Activated naive CD8-positive, alpha-beta T cell treated with anti-CD3 and anti-CD28 coated beads, Interleukin-2, amount 50 U/mL, for 24 hours (primary cell): ENCODE measurements around the gene PACSIN2.

Experiments used
- ATAC-seq: fragments of 150-1000 bp; cut with Tn5 transposase; one replicate; pipeline ENCODE4 v1.10.0; 2021
- DNase-seq: peaks from one replicate; pipeline ENCODE4 v3.0.0; 2021
- H3K27ac Mint-ChIP-seq: one replicate; pipeline ENCODE4 v1.8.0; 2021; ENCODE audit warnings: mild to moderate bottlenecking, mixed read lengths
- H3K27me3 Mint-ChIP-seq: one replicate; pipeline ENCODE4 v1.8.0; 2021; ENCODE audit warnings: mixed read lengths
- H3K36me3 Mint-ChIP-seq: one replicate; pipeline ENCODE4 v1.8.0; 2021; ENCODE audit warnings: low read depth, mixed read lengths
- H3K4me1 Mint-ChIP-seq: one replicate; pipeline ENCODE4 v1.8.0; 2021; ENCODE audit warnings: mixed read lengths
- H3K4me3 Mint-ChIP-seq: one replicate; pipeline ENCODE4 v1.8.0; 2021; ENCODE audit warnings: mild to moderate bottlenecking, moderate library complexity, mixed read lengths
- H3K9me3 Mint-ChIP-seq: one replicate; pipeline ENCODE4 v1.8.0; 2021; ENCODE audit warnings: mixed read lengths

PACSIN2 gene

DNA sequence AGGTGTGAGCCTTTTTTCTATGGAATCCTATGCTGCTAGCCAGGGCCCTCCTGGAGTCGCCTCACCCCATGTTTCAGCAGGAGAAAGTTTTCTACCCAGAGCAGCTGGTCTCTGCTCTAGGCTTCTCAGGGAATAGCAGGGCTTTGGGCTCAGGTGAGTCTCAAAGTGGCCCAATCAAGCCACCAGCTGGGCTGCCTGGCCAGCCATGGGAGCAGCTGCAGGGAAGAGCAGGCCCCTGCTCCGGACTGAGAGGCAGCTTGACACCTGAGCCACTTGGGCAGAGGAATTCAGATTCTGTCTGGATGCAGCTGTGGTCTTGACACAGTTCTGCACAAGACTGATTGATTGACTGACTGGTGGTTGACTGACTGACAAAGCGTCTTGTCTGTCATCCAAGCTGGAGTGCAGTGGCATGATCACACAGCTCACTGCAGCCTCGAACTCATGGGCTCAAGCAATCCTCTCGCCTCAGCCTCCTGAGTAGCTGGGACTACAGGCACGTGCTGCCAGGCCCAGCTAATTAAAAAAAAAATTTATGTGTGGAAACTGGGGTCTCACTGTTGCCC is 100.4 kb downstream of the PACSIN2 start:
- no peak for DNase-seq
- H3K9me3 Mint-ChIP-seq: no peaks in the 10 kb centered on the region
- peaks cover 24% of the 10 kb centered on the region for H3K4me1 Mint-ChIP-seq
- no peak overlapping the region for H3K27ac Mint-ChIP-seq
- H3K36me3 Mint-ChIP-seq: no peaks in the 10 kb centered on the region
- ATAC-seq: no peak
- no peak overlapping the region for H3K4me3 Mint-ChIP-seq
- H3K27me3 Mint-ChIP-seq: no peaks in the 10 kb centered on the region

DNA sequence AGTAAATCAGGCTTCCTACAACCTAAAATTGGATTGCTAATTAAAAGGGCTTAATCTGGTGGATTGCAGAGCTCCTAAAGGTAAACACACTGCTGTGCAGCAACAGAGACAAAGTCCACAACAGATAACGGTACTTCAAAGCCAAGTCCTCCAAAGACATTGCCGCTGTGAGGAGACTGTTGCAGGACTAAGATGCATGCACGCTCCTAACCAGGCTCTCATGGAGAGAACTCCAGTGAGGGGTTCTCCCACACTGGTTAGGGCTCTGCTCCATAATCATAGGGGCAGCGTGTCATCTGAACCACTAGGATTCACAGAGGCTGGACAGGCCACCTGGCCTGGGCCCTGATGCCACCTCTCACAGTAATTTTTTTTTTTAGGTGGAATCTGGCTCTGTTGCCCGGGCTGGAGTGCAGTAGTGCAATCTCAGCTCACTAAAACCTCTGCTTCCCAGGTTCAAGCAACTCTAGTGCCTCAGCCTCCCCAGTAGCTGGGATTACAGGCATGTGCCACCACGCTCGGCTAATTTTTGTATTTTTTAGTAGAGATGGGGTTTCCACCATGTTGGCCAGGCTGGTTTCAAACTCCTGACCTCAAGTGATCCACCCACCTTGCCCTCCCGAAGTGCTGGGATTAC is 101.0 kb downstream of the PACSIN2 start:
- no peak overlapping the region for H3K4me3 Mint-ChIP-seq
- no peaks in the 10 kb centered on the region for H3K27me3 Mint-ChIP-seq
- peaks cover 19% of the 10 kb centered on the region for H3K4me1 Mint-ChIP-seq
- no peak overlapping the region for H3K27ac Mint-ChIP-seq
- no peaks in the 10 kb centered on the region for H3K9me3 Mint-ChIP-seq
- peaks cover 1% of the 10 kb centered on the region for H3K36me3 Mint-ChIP-seq
- DNase-seq: no peak
- ATAC-seq: no peak

DNA sequence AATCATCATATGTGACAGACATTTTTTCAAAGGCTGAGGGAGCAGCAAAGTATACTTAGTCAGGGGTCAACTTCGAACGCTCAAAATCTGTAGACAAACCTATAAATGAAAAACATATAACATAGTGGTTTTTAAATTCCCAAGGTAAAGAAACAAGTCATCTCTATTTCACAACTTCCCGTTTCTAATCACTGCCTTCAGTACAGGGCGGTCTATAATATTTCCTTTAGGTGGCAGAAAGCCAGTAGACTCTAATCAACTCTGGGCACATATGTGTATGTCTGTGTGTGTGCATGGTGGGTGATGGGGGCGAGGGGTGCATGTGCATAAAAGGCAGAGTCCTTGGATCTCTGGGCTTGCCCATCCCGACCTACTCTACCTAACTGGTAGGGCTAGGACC is 102.9 kb downstream of the PACSIN2 start:
- Mint-ChIP-seq H3K4me3 (no peak overlapping the region), H3K36me3 (peaks cover 6% of the 10 kb centered on the region), H3K4me1 (peaks cover 10% of the 10 kb centered on the region), H3K27me3 (no peaks in the 10 kb centered on the region), H3K9me3 (no peaks in the 10 kb centered on the region), H3K27ac (no peak overlapping the region)
- DNase-seq: no peak
- no peak for ATAC-seq

DNA sequence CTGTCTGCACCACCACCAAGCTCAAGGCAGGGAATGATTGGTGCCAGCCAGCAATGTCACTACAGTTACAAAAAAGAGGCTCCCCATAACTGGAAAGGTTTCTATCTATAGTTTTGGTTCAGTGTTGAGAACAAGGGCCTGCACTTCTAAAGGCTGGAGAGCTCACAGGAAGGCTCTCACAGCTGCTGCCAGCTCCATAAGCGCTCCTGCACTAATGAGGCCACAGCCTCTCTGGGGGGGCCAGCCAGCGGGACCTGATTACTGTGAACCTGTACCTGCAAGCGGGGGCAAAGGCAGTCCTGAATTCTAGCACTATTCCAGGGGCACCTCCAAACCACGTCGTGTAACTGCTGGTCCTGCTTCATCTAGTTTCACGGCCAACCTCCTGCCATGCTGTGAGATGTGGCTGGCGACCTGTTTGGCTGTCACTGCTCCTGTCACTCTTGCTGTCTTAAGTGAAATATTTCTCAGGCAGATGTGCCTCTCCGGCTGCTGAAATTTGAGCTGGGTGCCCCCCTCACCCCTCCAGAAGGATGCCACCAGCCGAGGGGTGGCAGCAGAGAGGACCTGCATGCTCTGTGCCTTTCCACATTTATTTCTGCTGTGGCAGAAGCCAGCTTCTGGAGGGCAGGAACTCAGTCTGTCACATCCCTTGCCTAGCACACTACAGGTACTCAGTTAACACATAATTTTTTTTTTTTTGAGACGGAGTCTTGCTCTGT is 104.6 kb downstream of the PACSIN2 start:
- H3K9me3 Mint-ChIP-seq: no peaks in the 10 kb centered on the region
- H3K4me3 Mint-ChIP-seq: no peak overlapping the region
- no peak for DNase-seq
- peaks cover 6% of the 10 kb centered on the region for H3K36me3 Mint-ChIP-seq
- H3K4me1 Mint-ChIP-seq: peaks cover 9% of the 10 kb centered on the region
- no peaks in the 10 kb centered on the region for H3K27me3 Mint-ChIP-seq
- ATAC-seq: no peak
- no peak overlapping the region for H3K27ac Mint-ChIP-seq

DNA sequence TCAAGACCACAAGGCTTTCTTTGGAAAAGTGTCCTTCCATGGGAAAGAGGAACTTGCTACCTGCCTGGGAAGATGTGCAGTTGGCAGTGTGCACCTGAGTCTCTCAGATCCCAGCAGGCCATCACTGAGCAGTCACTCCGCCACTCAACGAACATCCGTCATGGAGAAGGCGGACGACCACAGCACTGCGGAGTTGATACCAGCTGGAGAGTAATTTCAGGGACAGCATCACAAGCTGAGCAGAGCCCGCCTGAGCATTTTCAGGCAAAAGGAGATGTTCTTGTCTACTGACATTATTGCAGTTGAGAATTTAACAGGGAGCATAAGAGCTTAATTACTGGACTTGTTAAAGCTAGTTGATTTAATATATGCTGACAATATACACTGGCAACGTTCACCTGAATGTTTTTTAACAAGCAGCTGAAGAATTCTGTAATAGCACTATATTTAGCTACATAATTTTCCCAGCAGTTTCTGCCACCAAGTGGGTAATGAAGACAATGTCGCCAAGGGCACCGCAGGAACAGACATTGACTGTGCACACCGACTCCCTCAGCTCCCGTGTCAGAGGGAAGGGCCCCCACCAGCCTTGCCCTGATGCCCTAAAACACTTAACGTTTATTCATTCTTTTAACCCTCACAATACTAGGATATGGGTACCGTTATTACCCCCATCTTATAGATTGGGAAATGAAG is 105.4 kb downstream of the PACSIN2 start:
- H3K36me3 Mint-ChIP-seq: peaks cover 6% of the 10 kb centered on the region
- H3K27me3 Mint-ChIP-seq: no peaks in the 10 kb centered on the region
- DNase-seq (no peak), ATAC-seq (no peak)
- no peak overlapping the region for H3K4me3 Mint-ChIP-seq
- H3K9me3 Mint-ChIP-seq: no peaks in the 10 kb centered on the region
- H3K4me1 Mint-ChIP-seq: peaks cover 9% of the 10 kb centered on the region
- no peak overlapping the region for H3K27ac Mint-ChIP-seq

DNA sequence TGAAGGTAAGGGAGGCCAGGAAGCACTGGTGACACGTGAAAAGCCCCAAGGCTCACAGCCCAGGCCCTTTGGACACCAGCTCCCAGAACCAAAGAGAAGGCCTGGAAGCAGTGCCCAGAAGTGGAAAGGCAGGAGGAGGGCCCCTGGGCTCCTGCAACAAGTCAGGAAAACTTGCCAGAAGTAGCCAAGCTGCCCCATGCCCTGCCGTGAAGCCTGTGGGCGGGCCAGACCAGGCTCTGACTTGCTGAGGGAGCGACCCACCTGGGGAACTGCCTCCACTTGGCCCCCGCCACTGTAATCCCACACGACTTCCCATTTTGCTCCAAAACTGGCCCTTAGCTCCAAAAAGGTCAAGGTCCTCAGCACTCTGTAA is 106.6 kb downstream of the PACSIN2 start:
- ATAC-seq (no peak), DNase-seq (no peak)
- no peaks in the 10 kb centered on the region for H3K27me3 Mint-ChIP-seq
- no peak overlapping the region for H3K4me3 Mint-ChIP-seq
- H3K36me3 Mint-ChIP-seq: peaks cover 6% of the 10 kb centered on the region
- no peak overlapping the region for H3K27ac Mint-ChIP-seq
- peaks cover 9% of the 10 kb centered on the region for H3K4me1 Mint-ChIP-seq
- no peaks in the 10 kb centered on the region for H3K9me3 Mint-ChIP-seq

DNA sequence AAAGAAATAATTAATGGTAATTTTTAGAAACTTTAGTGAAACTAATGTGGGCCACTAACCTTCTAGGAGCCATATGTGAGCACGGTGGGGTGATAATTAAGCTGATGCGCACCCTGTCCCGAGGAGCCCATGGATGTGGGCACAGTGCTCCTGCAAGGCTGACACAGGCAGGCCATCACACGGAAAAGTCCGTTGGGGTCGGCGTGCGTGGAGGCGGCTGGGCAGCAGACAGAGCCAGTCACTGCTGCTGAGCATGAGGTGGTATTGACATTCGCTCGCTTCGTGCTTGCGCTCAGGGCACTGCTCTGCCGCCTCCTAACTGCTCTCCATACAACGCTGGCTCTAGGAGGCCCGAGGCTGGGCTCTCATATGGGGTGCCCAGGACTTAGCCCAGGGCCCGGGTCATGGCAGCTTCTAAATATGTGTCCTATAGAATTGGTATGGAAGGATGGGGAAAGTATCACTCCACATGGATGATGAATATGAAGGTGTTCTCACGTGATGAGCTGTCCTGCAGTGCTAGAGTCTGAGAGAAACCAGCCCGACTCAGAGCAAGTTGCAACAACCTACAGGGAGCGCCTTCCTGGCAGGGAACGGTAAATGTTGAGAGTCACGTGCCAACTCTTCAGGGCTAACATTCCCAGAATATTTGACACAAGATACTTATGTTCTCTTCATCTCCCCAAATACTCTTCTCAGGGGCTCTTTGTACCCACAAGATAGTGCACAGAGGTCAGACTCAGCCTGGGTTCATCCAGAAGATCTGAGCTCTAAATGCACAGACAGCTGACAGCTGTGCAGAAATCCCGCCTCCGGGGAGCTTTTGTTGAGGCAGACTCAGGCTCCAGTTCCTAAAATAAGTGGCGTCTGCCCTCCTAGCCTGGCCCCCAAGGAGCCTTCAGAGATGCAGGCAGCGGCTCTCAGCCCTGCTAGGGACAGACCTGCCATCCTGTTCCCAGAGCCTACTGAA is 107.3 kb downstream of the PACSIN2 start:
- DNase-seq (no peak), ATAC-seq (no peak)
- peaks cover 6% of the 10 kb centered on the region for H3K36me3 Mint-ChIP-seq
- no peaks in the 10 kb centered on the region for H3K27me3 Mint-ChIP-seq
- H3K27ac Mint-ChIP-seq: no peak overlapping the region
- H3K4me3 Mint-ChIP-seq: no peak overlapping the region
- peaks cover 8% of the 10 kb centered on the region for H3K4me1 Mint-ChIP-seq
- no peaks in the 10 kb centered on the region for H3K9me3 Mint-ChIP-seq

DNA sequence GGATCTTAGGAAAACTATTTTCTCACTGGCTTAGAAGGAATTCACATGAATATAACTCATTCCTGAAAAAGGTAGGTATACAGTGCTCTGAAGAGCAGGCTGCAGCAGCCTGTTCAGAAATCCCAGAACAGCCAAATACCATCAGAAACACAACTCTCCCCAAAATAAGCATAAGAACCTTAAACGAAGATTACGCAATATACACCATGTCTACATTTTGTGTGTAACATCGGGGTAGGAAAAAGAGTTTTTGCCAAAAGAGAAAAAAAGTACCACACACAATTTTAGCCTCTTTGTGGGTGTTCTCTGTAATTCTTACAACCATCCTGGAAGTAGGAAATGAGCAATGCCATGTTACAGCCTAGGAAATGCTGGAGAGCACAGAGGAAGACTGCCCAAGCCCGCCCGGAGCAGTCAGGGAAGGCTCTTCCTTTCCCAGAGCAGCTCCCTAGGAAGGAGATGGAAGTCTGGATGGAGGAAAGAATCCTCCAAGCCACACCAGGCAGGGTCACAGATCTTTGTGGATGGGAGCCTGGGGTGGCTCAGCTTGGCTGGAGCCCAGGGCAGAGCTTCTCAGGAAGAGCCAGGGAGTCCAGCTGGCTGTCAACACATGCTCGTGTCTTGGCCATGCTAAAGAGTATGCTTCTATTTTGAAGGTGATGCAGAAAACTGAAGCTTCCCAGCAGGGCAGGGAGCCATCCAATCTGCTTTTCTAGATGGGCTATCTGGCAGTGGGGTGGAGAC is 108.2 kb downstream of the PACSIN2 start:
- no peaks in the 10 kb centered on the region for H3K9me3 Mint-ChIP-seq
- no peak overlapping the region for H3K4me3 Mint-ChIP-seq
- H3K36me3 Mint-ChIP-seq: peaks cover 6% of the 10 kb centered on the region
- H3K27me3 Mint-ChIP-seq: no peaks in the 10 kb centered on the region
- ATAC-seq: no peak
- no peak for DNase-seq
- no peak overlapping the region for H3K27ac Mint-ChIP-seq
- H3K4me1 Mint-ChIP-seq: peaks cover 2% of the 10 kb centered on the region

DNA sequence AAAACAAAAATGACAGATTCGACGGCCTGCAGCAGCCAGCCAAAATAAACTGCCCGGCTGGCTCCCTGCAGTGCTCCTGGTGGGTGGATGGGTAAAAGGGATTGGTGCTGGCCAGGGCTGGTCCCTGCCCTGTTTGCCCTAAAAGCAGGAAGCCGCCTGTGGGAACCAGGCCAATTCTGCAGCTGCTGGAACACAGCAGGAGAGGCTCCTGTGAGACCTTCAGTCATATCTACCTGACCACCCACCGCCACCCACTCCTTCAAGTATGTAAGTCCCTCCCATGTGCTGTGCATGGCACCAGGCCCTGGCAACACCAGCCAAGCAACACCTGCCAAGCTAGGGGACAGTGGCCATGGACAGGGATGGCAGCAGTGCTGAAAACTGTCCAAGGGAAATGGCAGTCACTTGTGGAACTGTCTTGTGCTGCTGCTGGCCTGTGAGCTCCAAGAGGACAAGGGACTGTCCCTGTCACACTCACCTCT is 109.2 kb downstream of the PACSIN2 start:
- Mint-ChIP-seq H3K4me3 (no peak overlapping the region), H3K9me3 (no peaks in the 10 kb centered on the region), H3K27ac (no peak overlapping the region), H3K27me3 (no peaks in the 10 kb centered on the region), H3K36me3 (peaks cover 6% of the 10 kb centered on the region), H3K4me1 (no peaks in the 10 kb centered on the region)
- no peak for ATAC-seq
- DNase-seq: no peak

DNA sequence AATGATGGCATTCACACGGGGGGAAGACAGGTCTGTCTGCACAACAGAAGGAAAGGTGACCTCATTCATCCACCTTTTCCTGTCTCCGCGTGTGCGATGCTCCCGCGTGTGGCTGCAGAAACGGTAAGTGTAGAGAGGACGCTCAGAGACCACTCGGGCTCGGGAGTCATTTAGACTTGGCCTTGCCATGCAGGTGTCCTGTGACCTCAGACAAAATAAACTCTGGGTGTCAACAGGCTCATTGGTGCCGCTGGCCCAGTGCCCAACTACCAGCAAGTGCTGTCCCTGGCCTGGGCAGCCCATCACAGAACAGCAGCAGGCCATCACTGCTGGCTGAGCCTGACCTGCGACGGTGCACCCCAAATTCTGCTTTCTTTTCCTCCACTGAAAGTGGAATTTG is 109.7 kb downstream of the PACSIN2 start:
- H3K36me3 Mint-ChIP-seq: peaks cover 6% of the 10 kb centered on the region
- no peaks in the 10 kb centered on the region for H3K9me3 Mint-ChIP-seq
- no peaks in the 10 kb centered on the region for H3K27me3 Mint-ChIP-seq
- H3K4me1 Mint-ChIP-seq: no peaks in the 10 kb centered on the region
- DNase-seq (no peak), ATAC-seq (no peak)
- no peak overlapping the region for H3K27ac Mint-ChIP-seq
- no peak overlapping the region for H3K4me3 Mint-ChIP-seq

DNA sequence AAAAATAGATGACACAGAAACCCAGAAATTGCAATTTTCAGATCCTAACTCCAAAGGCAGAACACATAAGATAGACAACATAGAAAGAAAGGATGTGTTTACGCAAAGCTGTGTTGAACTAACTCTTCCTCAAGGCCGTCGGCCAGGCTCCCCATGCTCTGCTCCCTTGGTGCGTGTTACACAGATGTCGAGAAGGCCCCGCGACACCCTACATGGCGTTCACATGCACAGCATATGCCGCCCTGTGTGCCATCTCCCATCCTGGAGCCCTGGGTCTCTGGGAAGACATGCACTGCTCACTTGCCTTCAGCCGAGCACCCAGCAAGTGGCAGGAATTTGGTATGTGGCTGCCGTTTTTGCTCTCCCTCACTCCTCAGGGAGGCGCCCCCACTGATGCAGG is 110.9 kb downstream of the PACSIN2 start:
- H3K4me3 Mint-ChIP-seq: no peak overlapping the region
- no peak for DNase-seq
- H3K9me3 Mint-ChIP-seq: no peaks in the 10 kb centered on the region
- H3K27me3 Mint-ChIP-seq: no peaks in the 10 kb centered on the region
- no peak overlapping the region for H3K27ac Mint-ChIP-seq
- ATAC-seq: no peak
- no peaks in the 10 kb centered on the region for H3K4me1 Mint-ChIP-seq
- peaks cover 6% of the 10 kb centered on the region for H3K36me3 Mint-ChIP-seq

DNA sequence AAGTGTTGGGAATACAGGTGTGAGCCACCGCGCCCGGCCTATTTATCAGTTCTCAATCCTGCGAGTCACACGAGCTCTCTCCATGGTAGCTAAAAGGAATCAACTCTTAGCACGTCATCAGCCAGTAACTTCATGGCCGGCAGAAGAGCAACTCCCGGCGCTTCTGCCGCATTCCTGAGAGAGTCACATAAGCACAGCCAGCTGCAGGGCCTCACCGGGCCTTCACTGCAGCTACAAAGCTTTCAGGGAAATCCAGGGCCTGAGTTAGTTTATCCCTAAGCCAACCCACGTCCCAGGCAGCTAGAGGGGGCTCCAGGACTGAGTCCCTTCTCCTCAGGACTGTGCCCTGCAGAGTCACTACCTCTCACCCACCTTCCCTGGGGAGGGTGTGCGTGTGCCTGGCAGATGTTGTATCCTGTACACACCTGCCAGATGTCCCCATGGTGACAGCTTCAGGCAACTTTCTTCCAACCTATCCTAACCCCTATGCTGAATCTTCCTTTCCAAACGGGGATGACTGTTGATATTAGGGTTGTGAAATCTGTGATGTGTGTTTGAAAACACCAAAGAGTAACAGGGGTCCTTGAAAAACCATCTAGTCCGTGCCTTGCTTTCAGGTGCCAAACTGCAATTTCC is 112.0 kb downstream of the PACSIN2 start:
- DNase-seq (no peak), ATAC-seq (no peak)
- H3K9me3 Mint-ChIP-seq: no peaks in the 10 kb centered on the region
- peak overlapping the region; percentile 29 for H3K27ac Mint-ChIP-seq
- H3K27me3 Mint-ChIP-seq: no peaks in the 10 kb centered on the region
- H3K4me3 Mint-ChIP-seq: no peak overlapping the region
- H3K36me3 Mint-ChIP-seq: no peaks in the 10 kb centered on the region
- H3K4me1 Mint-ChIP-seq: no peaks in the 10 kb centered on the region

DNA sequence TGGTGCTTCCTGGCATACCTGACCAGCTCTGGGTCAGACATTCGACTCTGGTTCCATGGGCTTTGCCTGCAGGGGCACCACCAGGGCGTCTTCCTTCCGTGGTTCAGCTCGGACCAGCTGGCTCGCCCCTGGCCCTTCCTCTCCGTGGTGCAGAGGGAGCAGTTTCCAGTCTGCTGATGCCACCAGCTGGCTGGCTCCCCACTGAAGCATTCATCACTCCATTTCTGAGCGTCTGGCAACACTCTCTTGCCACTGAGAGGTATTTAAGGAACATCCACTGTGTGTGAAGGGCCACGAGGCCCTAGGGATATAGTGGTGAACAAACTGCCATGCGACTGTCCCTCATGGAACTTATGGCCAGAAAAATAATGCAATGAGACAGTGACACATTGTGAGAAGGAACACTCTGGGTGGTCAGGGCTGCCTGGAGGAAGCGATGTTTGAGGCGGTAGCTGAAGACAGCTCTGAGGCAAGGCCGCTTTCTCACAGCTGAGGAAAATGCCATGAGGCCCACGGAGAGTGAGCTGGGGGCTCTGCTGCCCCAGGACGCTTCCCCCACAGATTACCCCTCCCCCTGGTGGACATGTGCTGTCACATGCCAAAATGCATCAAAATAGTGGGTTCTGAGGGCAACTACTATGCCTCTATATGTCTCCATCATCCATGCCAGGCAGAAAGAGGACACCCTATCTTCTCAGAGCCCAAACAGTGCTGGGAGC is 113.0 kb downstream of the PACSIN2 start:
- Mint-ChIP-seq H3K36me3 (no peaks in the 10 kb centered on the region), H3K27ac (no peak overlapping the region), H3K27me3 (no peaks in the 10 kb centered on the region), H3K9me3 (no peaks in the 10 kb centered on the region), H3K4me1 (no peaks in the 10 kb centered on the region), H3K4me3 (no peak overlapping the region)
- DNase-seq (no peak), ATAC-seq (peak; percentile 23)
